ENCODE results near the gene NKAPD1.
"Not testable (repeated sequence)": the region's sequence is repeated elsewhere in the genome, so short reads cannot be mapped to it uniquely, and the experiment has no call there.

NKAPD1 gene

DNA sequence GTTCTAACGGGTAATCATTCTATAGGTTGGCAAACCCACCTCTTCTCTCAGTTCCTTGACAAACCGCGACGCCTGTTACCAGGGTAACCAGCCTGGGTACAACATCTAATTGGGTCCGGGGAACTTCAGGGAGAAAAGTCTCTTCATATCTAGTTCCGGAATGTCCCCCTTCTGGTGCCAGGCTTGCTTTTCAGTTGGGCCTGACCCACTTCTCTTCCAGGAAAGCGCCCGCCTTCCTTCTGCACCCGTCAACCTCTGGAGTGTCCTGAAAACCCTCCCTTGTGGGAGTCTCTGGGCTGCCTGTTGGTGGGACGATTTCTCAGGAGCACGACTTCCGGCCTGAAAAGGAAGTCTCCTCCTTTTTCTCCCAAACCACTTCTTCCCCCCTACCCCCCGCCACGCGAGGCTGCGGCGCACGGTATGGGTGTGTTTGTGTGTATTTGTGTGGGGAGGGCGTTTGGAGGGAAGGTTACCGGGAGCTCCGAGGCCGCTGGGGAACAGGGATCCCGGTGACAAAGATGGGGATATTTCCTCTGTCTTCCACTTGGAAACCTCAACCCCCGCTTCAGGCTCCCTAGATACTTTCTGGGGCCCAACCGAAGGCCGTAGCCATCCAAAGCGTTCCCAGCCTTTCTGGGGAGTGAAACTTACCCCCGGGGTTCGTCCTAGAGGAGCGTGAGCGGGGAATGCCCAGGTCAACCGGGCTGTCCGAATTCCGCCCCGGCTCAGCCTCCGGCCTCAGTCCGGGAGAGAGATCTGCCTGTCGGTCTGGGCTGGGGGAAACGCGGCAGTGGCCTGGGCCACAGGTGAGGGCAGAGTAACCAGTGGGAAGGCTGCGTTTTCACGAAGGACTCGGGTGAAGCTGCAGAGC is at the start of gene NKAPD1, which contains the start of gene PIH1D2:
Gene NKAPD1 (plus strand): TSS at position 359 of the 871 bp plus-strand sequence. CDS start 1,276 bp downstream, outside the sequence.
Gene PIH1D2 (minus strand): TSS at position 77 of the 871 bp plus-strand sequence. CDS start 843 bp downstream, outside the sequence.
- DNase-seq (ENCODE audit: low read depth), result peak; percentile 92

GRCh38 chr11:112024773-112025678 is 49.1 kb upstream of the NKAPD1 start, which contains the start of gene DLAT:
DLAT (plus strand) TSS chr11:112025408; CDS start chr11:112025473, 65 bp downstream.
- DNase-seq (ENCODE audit: low read depth), result peak; percentile 87

DNA sequence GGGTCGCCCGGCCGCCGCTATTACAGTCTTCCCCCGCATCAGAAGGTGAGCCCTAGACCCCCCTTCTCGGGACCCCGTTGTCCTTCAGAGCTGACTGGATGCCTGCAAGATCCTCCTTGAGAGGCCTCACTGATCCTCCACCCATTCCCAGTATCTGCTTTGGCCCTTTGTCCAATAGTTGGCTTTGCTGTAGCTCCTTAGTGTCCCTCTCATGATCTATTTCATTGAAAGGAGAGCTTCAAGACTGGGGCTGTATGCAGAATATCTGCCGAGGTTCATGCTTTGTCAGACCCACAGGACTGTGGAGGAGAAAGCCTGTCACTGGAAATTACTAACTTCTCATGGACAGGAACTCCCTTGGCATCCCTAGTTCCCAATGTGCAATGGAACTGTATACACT is 48.4 kb upstream of the NKAPD1 start:
- DNase-seq (ENCODE audit: low read depth), result peak; percentile 40

DNA sequence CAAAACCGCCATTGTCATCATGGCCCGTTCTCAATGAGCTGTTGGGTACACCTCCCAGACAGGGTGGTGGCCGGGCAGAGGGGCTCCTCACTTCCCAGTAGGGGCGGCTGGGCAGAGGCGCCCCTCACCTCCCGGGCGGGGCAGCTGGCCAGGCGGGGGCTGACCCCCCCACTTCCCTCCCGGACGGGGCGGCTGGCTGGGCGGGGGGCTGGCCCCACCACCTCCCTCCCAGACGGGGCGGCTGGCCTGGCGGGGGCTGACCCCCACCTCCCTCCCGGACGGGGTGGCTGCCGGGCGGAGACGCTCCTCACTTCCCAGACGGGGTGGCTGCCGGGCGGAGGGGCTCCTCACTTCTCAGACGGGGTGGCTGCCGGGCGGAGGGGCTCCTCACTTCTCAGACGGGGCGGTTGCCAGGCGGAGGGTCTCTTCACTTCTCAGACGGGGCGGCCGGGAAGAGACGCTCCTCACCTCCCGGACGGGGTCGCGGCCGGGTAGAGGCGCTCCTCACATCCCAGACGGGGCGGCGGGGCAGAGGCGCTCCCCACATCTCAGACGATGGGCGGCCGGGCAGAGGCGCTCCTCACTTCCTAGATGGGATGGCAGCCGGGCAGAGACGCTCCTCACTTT is 47.2 kb upstream of the NKAPD1 start:
- not testable (repeated sequence) for DNase-seq (ENCODE audit: low read depth)

DNA sequence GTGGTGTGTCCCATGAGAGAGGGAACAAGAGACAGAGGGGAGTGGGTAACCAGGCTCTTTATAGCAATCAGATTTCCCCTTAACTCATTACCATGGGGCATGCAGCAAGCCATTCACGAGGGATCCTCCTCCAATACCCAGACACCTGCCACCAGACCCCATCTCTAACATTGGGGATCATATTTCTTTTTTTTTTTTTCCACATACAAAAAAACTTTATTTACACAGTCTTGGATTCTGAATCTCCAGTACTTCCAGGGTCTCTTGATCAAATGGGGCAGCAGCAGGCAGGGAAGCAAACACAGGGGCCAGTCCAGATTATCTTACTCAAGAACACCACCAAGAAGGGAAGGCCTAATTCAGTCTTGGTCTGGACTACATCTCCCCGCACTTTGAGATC is 44.6 kb upstream of the NKAPD1 start:
- DNase-seq (ENCODE audit: low read depth), result no peak

GRCh38 chr11:112033902-112034301 is 40.2 kb upstream of the NKAPD1 start:
- no peak for DNase-seq (ENCODE audit: low read depth)

- no peak for DNase-seq (ENCODE audit: low read depth)
These were observed 36.6 kb upstream of the NKAPD1 start for GRCh38 chr11:112037527-112037926.

DNA sequence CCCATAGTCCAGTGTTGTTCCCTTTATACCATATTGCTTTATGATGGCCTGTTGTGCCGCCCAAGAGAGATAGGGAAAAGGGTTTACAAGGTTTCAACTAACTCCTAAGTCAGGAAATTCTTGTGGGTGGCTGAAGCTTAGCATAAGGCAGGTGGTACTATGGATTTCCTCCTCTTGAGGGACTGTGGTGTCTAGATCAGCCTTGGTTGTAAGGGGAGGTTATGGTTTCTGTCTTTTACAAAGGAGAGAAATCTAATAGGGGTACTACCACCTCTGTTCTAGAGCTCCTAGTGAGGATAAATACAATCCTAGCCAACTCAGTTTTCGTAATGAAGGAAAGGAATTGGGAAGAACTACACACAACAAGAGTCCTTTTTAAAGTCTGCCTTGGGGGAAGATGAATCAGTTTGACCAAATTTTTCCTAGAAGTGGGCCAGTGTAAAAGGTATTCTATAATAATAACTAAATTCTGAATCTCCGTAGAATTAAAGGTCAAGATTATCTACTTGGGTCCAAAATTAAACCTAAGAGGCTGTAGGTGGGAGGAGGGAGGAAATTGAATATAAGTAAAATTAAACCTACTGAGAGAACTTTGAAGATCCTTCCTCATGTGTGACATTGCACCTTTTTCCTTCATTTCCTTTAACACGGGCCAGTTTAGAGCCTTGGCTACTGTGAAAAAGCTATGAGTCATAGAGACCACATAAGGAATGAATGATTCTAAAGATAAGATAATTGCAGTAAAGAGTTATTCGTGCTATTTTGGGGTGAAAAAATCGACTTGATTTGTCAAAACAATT is 31.7 kb upstream of the NKAPD1 start:
- peak; percentile 80 for DNase-seq (ENCODE audit: low read depth)

DNA sequence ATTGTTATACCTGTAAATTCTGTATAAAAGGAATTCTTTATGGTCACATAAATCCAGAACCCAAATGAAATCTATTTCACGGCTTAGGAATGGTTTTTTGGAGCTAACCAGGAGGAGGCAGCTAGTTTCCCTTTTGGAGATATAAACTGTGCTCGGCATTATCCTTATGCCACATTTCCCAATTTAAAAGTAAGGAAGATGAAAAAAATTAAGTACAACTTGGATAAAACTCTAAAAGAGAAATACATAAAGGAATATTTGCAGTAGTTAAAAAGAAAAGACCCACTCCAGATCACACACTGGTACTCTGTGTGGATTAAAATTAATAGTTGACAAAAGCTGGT is 31.2 kb upstream of the NKAPD1 start:
- DNase-seq (ENCODE audit: low read depth), result no peak

- DNase-seq (ENCODE audit: low read depth), result no peak
These were observed 29.1 kb upstream of the NKAPD1 start for GRCh38 chr11:112044961-112045360.

DNA sequence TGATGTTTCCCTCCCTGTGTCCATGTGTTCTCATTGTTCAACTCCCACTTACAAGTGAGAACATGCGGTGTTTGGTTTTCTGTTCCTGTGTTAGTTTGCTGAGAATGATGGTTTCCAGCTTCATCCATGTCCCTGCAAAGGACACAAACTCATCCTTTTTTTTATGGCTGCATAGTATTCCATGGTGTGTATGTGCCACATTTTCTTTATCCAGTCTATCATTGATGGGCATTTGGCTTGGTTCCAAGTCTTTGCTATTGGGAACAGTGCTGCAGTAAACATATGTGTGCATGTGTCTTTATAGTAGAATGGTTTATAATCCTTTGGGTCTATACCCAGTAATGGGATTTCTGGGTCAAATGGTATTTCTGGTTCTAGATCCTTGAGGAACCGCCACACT is 27.5 kb upstream of the NKAPD1 start:
- not testable (repeated sequence) for DNase-seq (ENCODE audit: low read depth)

DNA sequence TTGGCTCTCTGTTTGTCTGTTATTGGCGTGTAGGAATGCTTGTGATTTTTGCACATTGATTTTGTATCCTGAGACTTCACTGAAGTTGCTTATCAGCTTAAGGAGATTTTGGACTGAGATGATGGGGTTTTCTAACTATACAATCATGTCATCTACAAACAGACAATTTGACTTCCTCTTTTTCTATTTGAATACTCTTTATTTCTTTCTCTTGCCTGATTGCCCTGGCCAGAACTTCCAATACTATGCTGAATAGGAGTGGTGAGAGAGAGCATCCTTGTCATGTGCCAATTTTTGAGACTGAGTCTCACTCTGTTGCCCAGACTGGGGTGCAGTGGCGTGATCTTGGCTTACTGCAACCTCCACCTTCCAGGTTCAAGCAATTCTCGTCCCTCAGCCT is 25.8 kb upstream of the NKAPD1 start:
- DNase-seq (ENCODE audit: low read depth), result not testable (repeated sequence)

DNA sequence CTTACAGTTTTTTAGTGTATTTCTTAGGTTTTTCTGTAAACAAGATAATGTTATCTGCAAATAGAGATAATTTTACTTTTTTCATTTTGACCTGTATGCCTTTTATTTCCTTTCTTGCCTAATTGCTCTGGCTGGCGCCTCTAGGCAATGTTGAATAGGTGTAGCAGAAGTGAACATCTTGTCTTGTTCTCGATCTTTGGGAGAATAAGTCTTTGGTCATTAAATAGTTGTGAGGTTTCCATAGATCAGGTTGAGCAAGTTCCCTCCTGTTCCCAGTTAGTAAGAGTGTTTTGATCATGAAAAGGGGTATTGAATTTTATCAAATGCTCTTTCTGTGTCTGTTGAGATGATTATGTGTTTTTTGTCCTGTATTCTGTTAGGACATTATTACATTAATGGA is 24.3 kb upstream of the NKAPD1 start:
- DNase-seq (ENCODE audit: low read depth), result no peak

DNA sequence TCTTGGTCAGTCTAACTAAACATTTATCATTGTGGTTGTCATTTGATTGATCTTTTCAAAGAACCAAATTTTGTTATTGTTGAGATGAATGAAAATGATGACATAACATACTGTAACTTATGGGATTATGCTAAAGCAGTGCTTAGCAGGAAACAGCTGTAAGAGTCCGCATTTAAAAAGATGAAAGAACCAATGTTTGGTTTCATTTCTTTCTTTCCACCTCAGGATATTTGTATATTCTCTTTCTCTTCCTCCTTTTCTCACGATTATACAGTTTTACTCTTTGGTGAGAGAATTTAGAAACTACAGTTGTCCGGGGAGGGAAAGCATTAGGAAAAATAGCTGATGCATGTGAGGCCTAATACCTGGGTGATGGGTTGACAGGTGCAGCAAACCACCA is 23.4 kb upstream of the NKAPD1 start:
- DNase-seq (ENCODE audit: low read depth), result no peak

GRCh38 chr11:112051768-112052167 is 22.3 kb upstream of the NKAPD1 start:
- DNase-seq (ENCODE audit: low read depth), result no peak

- DNase-seq (ENCODE audit: low read depth), result no peak
These were observed 16.9 kb upstream of the NKAPD1 start for GRCh38 chr11:112057170-112057569.

DNA sequence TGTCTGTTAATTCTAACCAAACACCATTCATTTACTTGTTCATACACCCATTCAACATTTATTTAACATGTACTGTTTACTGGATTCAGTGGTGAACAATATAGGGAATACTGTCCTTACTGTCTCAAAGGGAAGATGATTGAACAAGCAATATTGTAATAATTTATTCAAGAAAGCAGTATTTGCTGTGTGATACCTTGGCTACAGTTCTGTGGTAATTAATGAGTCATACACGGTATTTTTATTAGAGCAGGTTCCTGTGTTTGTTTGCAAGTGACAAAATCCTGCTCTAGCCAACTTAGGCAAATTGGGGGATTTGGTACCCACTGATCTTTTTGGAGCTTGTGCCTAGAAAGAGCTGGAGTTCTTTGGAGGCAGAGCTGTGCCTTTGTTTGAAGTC is 16.0 kb upstream of the NKAPD1 start:
- DNase-seq (ENCODE audit: low read depth), result no peak

- no peak for DNase-seq (ENCODE audit: low read depth)
These were observed 11.2 kb upstream of the NKAPD1 start for GRCh38 chr11:112062923-112063322.

DNA sequence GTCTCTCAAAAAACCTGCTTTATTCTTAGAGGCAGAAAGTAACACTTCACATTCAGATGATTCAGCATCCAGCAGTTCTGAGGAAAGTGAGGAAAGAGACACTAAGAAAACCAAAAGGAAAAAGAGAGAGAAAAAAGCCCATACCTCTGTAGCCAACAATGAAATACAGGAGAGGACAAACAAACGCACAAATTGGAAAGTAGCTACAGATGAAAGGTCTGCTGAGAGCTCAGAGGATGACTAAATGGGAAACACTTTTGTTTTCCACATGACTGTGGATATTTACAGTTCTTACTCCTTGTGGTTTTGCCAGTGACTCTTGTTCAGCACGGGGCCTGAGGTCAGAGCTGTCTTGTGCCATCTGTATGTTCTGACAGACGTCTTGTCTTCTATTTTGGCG is 8.6 kb downstream of the NKAPD1 start:
- DNase-seq (ENCODE audit: low read depth), result peak; percentile 85

DNA sequence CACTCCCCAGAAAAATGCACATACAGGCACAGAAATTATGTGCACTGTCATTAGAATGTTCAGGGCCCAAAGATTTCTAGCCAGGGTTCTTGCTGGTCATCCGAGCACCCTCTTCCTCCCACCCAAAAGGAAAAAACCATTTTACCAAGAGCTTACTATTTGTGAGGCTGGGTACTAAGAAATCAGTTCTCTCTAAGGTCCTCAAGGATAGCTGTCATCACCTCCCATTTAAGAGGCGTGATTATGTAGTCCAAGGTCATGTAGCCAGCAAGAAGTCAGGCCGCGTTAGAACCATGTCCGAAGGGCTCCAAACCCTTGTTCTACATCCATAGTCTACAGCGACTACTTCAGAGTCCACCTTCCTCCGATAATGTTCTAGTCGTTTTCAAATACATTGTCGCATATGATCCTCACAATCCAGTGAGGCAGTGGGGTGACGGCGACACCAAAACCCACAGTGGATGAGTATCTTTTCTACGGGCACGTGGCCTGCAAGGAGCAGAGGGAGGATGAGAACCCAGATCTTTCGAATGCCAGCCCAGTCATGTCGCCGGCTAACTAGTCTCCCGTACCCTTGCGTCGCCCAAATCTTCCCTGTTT is 11.8 kb downstream of the NKAPD1 start:
- DNase-seq (ENCODE audit: low read depth), result peak; percentile 53
